Endothelial cell of umbilical vein (primary cell): Measurements from ENCODE around the gene HECW1. TPM values are rescaled to one million over a fixed set of nuclear protein-coding genes. Genes with fewer than 3 reads are reported as not detected.

Experiments
- BruUV-seq: library from RNA; stranded (reverse); fragments of 400-500 nt; replicated peaks from 2 replicates; lab custom pipeline; 2021; lab: Mats Ljungman, UMichigan
- CTCF ChIA-PET: fragments of 300-600, 350-600 bp; sonication (Branson Sonifier 250); formaldehyde crosslinking; loops from one replicate; lab custom pipeline; 2021; ENCODE audit warnings: antibody characterized with exemption, inconsistent platforms; lab: Charles Lee
- POLR2A ChIA-PET: fragments of 300-600, 350-600 bp; sonication (Branson Sonifier 250); formaldehyde crosslinking; loops from one replicate; lab custom pipeline; 2021; ENCODE audit warnings: antibody characterized with exemption, inconsistent platforms; lab: Charles Lee
- DNase-seq: peaks from one replicate; pipeline ENCODE4 v3.0.0-alpha.2; 2011; ENCODE audit warnings: low read depth, low spot score
- FAIRE-seq: peaks from 2 replicates; lab custom pipeline; 2011; peaks lifted over from hg19 to GRCh38; lab: Jason Lieb, UNC
- H2AFZ ChIP-seq: 2 replicates; pipeline ENCODE4 v1.6.0; 2012; ENCODE audit warnings: low read depth, low read length, control low read depth, inconsistent platforms
- H3K27ac ChIP-seq: 2 replicates; pipeline ENCODE4 v1.5.1; 2011; ENCODE audit warnings: low read depth, mild to moderate bottlenecking, control low read depth, low read length, moderate library complexity; ENCODE audit not compliant: insufficient read depth
- H3K27me3 ChIP-seq, 2 experiments: 2 replicates each; pipeline versions ENCODE4 v1.6.0 to v1.6.1; 2011; ENCODE audit warnings: low read length in 2 of 2, mixed read lengths in 1 of 2; ENCODE audit not compliant: control insufficient read depth in 2 of 2, insufficient read depth in 2 of 2
- H3K36me3 ChIP-seq, 2 experiments: 2 replicates in 1 of 2; 3 replicates in 1 of 2; pipeline ENCODE4 v1.5.1; 2011; ENCODE audit warnings: low read length in 2 of 2, mild to moderate bottlenecking in 1 of 2, moderate library complexity in 1 of 2; ENCODE audit not compliant: control insufficient read depth in 2 of 2, insufficient read depth in 2 of 2; ENCODE audit errors: extremely low read depth in 1 of 2
- H3K4me1 ChIP-seq: 3 replicates; pipeline ENCODE4 v1.5.1; 2011; ENCODE audit warnings: mild to moderate bottlenecking, low read length; ENCODE audit not compliant: control insufficient read depth, insufficient read depth; ENCODE audit errors: extremely low read depth
- H3K4me2 ChIP-seq: 2 replicates; pipeline ENCODE4 v1.6.1; 2011; ENCODE audit warnings: low read length, control low read depth, mixed read lengths; ENCODE audit not compliant: insufficient read depth
- H3K4me3 ChIP-seq, 3 experiments: fragments of 200-600 bp in 1 of 3; sonication (generic), shearing (Covaris generic) in 1 of 3; replicated peaks in 1 of 3; 2 replicates each; pipeline ENCODE4 v1.5.1; 2011 to 2016; ENCODE audit warnings: control low read depth in 3 of 3, low read length in 3 of 3, mild to moderate bottlenecking in 2 of 3, inconsistent platforms in 1 of 3, low read depth in 1 of 3, moderate library complexity in 1 of 3; ENCODE audit not compliant: insufficient read depth in 1 of 3
- H3K79me2 ChIP-seq: 2 replicates; pipeline ENCODE4 v1.6.0; 2012; ENCODE audit warnings: low read length, inconsistent platforms; ENCODE audit not compliant: control insufficient read depth, insufficient read depth
- H3K9ac ChIP-seq: replicated peaks from 2 replicates; pipeline ENCODE3; 2011; ENCODE audit warnings: low read length, control low read depth; ENCODE audit not compliant: insufficient read depth; ENCODE audit errors: extremely low read depth
- H3K9me1 ChIP-seq: replicated peaks from 3 replicates; pipeline ENCODE4 v1.6.0; 2011; ENCODE audit warnings: mild to moderate bottlenecking, low read length; ENCODE audit not compliant: control insufficient read depth, insufficient read depth; ENCODE audit errors: extremely low read depth
- H3K9me3 ChIP-seq: replicated peaks from 2 replicates; pipeline ENCODE4 v1.5.1; 2012; ENCODE audit warnings: low read length, inconsistent platforms; ENCODE audit not compliant: control insufficient read depth, insufficient read depth
- H4K20me1 ChIP-seq: replicated peaks from 2 replicates; pipeline ENCODE3; 2011; ENCODE audit warnings: mild to moderate bottlenecking, low read length; ENCODE audit not compliant: control insufficient read depth, insufficient read depth; ENCODE audit errors: extremely low read depth
- EZH2 ChIP-seq: IDR thresholded peaks from 2 replicates; pipeline ENCODE4 v1.6.1; 2012; ENCODE audit warnings: borderline replicate concordance, low read depth, mild to moderate bottlenecking, moderate library complexity, low read length, inconsistent platforms; ENCODE audit not compliant: severe bottlenecking
- FOS ChIP-seq: IDR thresholded peaks from 2 replicates; pipeline ENCODE4 v1.6.1; 2011; ENCODE audit warnings: mild to moderate bottlenecking, low read length, moderate library complexity, borderline replicate concordance; ENCODE audit not compliant: insufficient read depth
- JUN ChIP-seq: IDR thresholded peaks from 2 replicates; pipeline ENCODE4 v1.6.1; 2011; ENCODE audit warnings: borderline replicate concordance, low read depth; ENCODE audit not compliant: insufficient read length, insufficient read depth
- MYC ChIP-seq: IDR thresholded peaks from one replicate; pipeline ENCODE4 v1.6.1; 2011; ENCODE audit warnings: mild to moderate bottlenecking, low read depth, low read length
- POLR2A ChIP-seq: IDR thresholded peaks from 2 replicates; pipeline ENCODE4 v1.6.1; 2012; ENCODE audit warnings: low read depth, mild to moderate bottlenecking, control low read depth, low read length
- POLR2AphosphoS5 ChIP-seq: IDR thresholded peaks from 2 replicates; pipeline ENCODE4 v1.6.1; 2012; ENCODE audit warnings: low read depth, mild to moderate bottlenecking, control low read depth, low read length, moderate library complexity; ENCODE audit not compliant: insufficient read depth
- dilution Hi-C: fragments of 300-500 bp; cut with MboI; formaldehyde crosslinking; loops from one replicate; pipeline ENCODE4 v1.15.0; 2019; ENCODE audit warnings: low sequenced_read_pairs; ENCODE audit not compliant: extremely low pct_ligation_motif_present
- intact Hi-C: fragments of 100-400 bp; cut with micrococcal nuclease; formaldehyde crosslinking; loops from one replicate; pipeline ENCODE4 v1.10.0; 2022
- polyA plus RNA-seq, 4 experiments: library from polyadenylated mRNA; depleted of rRNA in 3 of 4; stranded (reverse) in 3 of 4; unstranded in 1 of 4; fragments of >200 nt; gene quantifications; 2 replicates each; pipeline versions ENCODE4 v1.2.1 to v1.2.3, GENCODE V29; 2011 to 2012; ENCODE audit warnings: missing spikeins in 1 of 4
- total RNA-seq: library from RNA; stranded (reverse); gene quantifications from 2 replicates; pipeline ENCODE4 v1.2.3, GENCODE V29; 2021
- TF ChIP-seq, protein P1 (sequence below), 2 donors: IDR thresholded peaks; 1 replicate in 1 of 2; 2 replicates in 1 of 2; pipeline ENCODE4 v1.5.1; 2011; ENCODE audit warnings: low read length in 2 of 2, mild to moderate bottlenecking in 2 of 2, moderate library complexity in 2 of 2, control low read depth in 1 of 2, inconsistent platforms in 1 of 2, low read depth in 1 of 2; ENCODE audit not compliant: insufficient read depth in 1 of 2; ENCODE audit errors: extremely low read depth in 1 of 2
- TF ChIP-seq, protein P2 (sequence below): IDR thresholded peaks from 2 replicates; pipeline ENCODE4 v1.6.1; 2011; ENCODE audit not compliant: insufficient read depth, insufficient read length

Gene HECW1
- total and polyA plus RNA-seq, 2 donors (not counting 3 experiments of a cell fraction or from before 2014, with no cell fraction given): not detected

DNA sequence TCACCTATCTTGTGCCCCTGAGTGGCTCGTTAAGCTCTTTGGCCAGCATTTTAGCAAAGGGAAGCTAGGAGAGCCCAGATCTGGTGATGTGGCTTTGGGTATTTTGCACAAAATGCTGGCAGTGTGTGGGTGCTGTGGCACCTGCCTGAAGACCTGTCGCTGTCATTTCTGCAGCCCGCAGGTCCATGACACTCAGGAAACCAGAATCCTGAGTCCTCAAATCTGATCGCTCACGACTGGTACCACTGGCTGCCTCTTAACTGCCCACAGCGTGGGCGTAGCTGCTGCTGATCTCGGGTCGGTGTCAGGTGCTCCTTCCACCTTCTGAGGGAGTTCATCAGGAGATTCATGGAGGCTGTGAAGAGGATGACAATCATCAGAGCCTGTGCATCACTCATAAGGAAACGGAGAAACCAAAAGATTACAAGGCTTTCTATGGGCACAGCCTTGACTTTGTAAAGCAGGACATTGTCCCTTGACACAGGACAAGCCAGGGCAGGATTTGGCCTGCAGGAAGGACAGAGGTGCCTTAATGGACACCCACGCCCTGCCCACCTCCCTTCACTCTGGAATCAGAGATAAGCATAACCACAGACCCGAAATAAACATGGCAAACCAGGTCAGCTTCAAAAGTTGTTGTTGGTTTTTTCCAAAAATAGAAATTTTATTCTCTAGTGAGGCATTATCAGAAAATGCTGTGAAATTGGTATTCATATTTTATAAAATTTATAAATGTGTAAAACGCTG lies 399.5 kb downstream of the HECW1 start:
- no TSS peak for BruUV-seq
- TF ChIP-seq, protein P1, sequence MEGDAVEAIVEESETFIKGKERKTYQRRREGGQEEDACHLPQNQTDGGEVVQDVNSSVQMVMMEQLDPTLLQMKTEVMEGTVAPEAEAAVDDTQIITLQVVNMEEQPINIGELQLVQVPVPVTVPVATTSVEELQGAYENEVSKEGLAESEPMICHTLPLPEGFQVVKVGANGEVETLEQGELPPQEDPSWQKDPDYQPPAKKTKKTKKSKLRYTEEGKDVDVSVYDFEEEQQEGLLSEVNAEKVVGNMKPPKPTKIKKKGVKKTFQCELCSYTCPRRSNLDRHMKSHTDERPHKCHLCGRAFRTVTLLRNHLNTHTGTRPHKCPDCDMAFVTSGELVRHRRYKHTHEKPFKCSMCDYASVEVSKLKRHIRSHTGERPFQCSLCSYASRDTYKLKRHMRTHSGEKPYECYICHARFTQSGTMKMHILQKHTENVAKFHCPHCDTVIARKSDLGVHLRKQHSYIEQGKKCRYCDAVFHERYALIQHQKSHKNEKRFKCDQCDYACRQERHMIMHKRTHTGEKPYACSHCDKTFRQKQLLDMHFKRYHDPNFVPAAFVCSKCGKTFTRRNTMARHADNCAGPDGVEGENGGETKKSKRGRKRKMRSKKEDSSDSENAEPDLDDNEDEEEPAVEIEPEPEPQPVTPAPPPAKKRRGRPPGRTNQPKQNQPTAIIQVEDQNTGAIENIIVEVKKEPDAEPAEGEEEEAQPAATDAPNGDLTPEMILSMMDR (IDR thresholded peaks at IDR 0.05; ENCODE audit: extremely low read depth in 1 of 2, insufficient read depth in 1 of 2, low read depth in 1 of 2, low read length in 2 of 2): no peak
- no peak for TF ChIP-seq FOS
- TF ChIP-seq, protein P2, sequence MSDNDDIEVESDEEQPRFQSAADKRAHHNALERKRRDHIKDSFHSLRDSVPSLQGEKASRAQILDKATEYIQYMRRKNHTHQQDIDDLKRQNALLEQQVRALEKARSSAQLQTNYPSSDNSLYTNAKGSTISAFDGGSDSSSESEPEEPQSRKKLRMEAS: no peak
- TF ChIP-seq POLR2A: no peak
- no peak for TF ChIP-seq POLR2AphosphoS5
- TF ChIP-seq EZH2: no peak
- no peak for TF ChIP-seq MYC
- no peak for TF ChIP-seq JUN
- dilution Hi-C loops (no loop called here), intact Hi-C loops (no loop called here)
- Histone ChIP-seq H3K4me2 (no peak overlapping the region), H3K27ac (no peak overlapping the region), H3K4me1 (no peaks in the 10 kb centered on the region), H2AFZ (no peak overlapping the region), H3K9me1 (no peaks in the 10 kb centered on the region), H3K9me3 (no peaks in the 10 kb centered on the region), H3K36me3 (no peaks in the 10 kb centered on the region), H3K4me3 (no peak overlapping the region), H3K79me2 (no peaks in the 10 kb centered on the region), H4K20me1 (no peaks in the 10 kb centered on the region), H3K9ac (no peak overlapping the region), H3K27me3 (peaks cover 2 to 17% of the 10 kb centered on the region in 2 experiments)
- ChIA-PET POLR2A (no interaction called here), CTCF (interaction anchor here (0.8 to 1.5 kb wide), 2 partner anchors 11 kb away, joined by 3 to 4 read pairs; no protein-coding TSS in a partner anchor)
- no peak for DNase-seq
- FAIRE-seq: no peak
